HEK293 (cell line): Measurements from ENCODE around the gene ZSCAN10.

Experiments used
- SETDB1 ChIP-seq: IDR thresholded peaks from one replicate; pipeline ENCODE4 v1.6.1; 2017; ENCODE audit warnings: mild to moderate bottlenecking, low read length, moderate library complexity, mixed read lengths; ENCODE audit not compliant: insufficient read length
- ZBTB1 ChIP-seq: fragments of 450-650 bp; formaldehyde crosslinking; IDR thresholded peaks from 2 replicates; pipeline ENCODE4 v1.5.1; 2016; ENCODE audit warnings: missing biosample characterization, missing genetic modification characterization
- ZBTB8A ChIP-seq: fragments of 450-650 bp; formaldehyde crosslinking; IDR thresholded peaks from 2 replicates; pipeline ENCODE4 v1.5.1; 2016; ENCODE audit warnings: missing biosample characterization, missing genetic modification characterization
- ZFP69B ChIP-seq: fragments of 450-650 bp; formaldehyde crosslinking; IDR thresholded peaks from 2 replicates; pipeline ENCODE4 v1.5.1; 2016; ENCODE audit warnings: missing biosample characterization, missing genetic modification characterization
- ZNF155 ChIP-seq: fragments of 450-650 bp; formaldehyde crosslinking; IDR thresholded peaks from 2 replicates; pipeline ENCODE4 v1.5.1; 2016; ENCODE audit warnings: missing biosample characterization, missing genetic modification characterization
- ZNF274 ChIP-seq, 2 experiments: fragments of 200-500 bp in 1 of 2; fragments of 450-650 bp in 1 of 2; sonication (Bioruptor generic) in 1 of 2; formaldehyde crosslinking in 1 of 2; IDR thresholded peaks; 2 replicates each; pipeline versions ENCODE4 v1.5.1 to v1.6.1; 2014 to 2016; ENCODE audit warnings: borderline replicate concordance in 1 of 2, inconsistent platforms in 1 of 2, low read length in 1 of 2, missing biosample characterization in 1 of 2, missing genetic modification characterization in 1 of 2
- ZNF335 ChIP-seq: fragments of 450-650 bp; formaldehyde crosslinking; conservative IDR thresholded peaks from 2 replicates; pipeline ENCODE4 v1.5.1; 2016; ENCODE audit warnings: missing biosample characterization, missing genetic modification characterization
- ZNF423 ChIP-seq: fragments of 450-650 bp; formaldehyde crosslinking; IDR thresholded peaks from 2 replicates; pipeline ENCODE4 v1.5.1; 2016; ENCODE audit warnings: missing biosample characterization, missing genetic modification characterization
- ZNF776 ChIP-seq: fragments of 450-650 bp; formaldehyde crosslinking; IDR thresholded peaks from 2 replicates; pipeline ENCODE4 v1.5.0; 2017; ENCODE audit warnings: missing biosample characterization, missing genetic modification characterization, borderline replicate concordance
- TF ChIP-seq, protein P1 (sequence below): fragments of 450-650 bp; formaldehyde crosslinking; conservative IDR thresholded peaks from 2 replicates; pipeline ENCODE4 v1.5.1; 2016; ENCODE audit warnings: low read depth, missing biosample characterization, missing genetic modification characterization
- TF ChIP-seq, protein P2 (sequence below): fragments of 450-650 bp; formaldehyde crosslinking; IDR thresholded peaks from 2 replicates; pipeline ENCODE4 v1.5.1; 2016; ENCODE audit warnings: missing biosample characterization, missing genetic modification characterization
- TF ChIP-seq, protein P3 (sequence below): fragments of 450-650 bp; formaldehyde crosslinking; IDR thresholded peaks from 2 replicates; pipeline ENCODE4 v1.5.1; 2017; ENCODE audit warnings: missing biosample characterization, missing genetic modification characterization
- TF ChIP-seq, protein P4 (sequence below): fragments of 450-650 bp; formaldehyde crosslinking; IDR thresholded peaks from 2 replicates; pipeline ENCODE4 v1.5.1; 2016; ENCODE audit warnings: missing biosample characterization, missing genetic modification characterization, low read depth
- TF ChIP-seq, protein P5 (sequence below): fragments of 450-650 bp; formaldehyde crosslinking; IDR thresholded peaks from 2 replicates; pipeline ENCODE4 v1.5.1; 2016; ENCODE audit warnings: missing biosample characterization, missing genetic modification characterization, low read depth

DNA sequence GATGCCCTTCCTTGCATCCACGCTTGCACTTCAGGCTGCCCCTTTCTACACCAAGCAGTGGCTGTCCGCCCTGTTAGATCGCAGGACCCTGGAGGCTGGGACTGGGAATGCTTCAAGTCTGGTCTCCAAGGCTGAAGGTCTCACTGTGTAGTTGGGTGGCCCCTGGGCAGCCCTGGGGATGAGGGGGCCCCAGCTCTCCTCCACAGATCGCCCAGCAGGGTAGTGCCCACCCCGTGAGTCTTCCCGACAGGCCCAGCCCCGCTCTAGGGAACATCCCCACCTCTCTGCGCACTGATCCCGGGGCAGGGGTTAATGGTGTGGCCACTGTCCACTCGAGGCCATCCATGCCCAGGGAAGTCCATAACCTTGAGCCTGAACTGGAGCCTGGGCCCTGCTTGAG lies 46.1 kb upstream of the ZSCAN10 start:
- TF ChIP-seq, protein P1, sequence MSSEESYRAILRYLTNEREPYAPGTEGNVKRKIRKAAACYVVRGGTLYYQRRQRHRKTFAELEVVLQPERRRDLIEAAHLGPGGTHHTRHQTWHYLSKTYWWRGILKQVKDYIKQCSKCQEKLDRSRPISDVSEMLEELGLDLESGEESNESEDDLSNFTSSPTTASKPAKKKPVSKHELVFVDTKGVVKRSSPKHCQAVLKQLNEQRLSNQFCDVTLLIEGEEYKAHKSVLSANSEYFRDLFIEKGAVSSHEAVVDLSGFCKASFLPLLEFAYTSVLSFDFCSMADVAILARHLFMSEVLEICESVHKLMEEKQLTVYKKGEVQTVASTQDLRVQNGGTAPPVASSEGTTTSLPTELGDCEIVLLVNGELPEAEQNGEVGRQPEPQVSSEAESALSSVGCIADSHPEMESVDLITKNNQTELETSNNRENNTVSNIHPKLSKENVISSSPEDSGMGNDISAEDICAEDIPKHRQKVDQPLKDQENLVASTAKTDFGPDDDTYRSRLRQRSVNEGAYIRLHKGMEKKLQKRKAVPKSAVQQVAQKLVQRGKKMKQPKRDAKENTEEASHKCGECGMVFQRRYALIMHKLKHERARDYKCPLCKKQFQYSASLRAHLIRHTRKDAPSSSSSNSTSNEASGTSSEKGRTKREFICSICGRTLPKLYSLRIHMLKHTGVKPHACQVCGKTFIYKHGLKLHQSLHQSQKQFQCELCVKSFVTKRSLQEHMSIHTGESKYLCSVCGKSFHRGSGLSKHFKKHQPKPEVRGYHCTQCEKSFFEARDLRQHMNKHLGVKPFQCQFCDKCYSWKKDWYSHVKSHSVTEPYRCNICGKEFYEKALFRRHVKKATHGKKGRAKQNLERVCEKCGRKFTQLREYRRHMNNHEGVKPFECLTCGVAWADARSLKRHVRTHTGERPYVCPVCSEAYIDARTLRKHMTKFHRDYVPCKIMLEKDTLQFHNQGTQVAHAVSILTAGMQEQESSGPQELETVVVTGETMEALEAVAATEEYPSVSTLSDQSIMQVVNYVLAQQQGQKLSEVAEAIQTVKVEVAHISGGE (tag by site-specific recombination), result no peak
- TF ChIP-seq, protein P2, sequence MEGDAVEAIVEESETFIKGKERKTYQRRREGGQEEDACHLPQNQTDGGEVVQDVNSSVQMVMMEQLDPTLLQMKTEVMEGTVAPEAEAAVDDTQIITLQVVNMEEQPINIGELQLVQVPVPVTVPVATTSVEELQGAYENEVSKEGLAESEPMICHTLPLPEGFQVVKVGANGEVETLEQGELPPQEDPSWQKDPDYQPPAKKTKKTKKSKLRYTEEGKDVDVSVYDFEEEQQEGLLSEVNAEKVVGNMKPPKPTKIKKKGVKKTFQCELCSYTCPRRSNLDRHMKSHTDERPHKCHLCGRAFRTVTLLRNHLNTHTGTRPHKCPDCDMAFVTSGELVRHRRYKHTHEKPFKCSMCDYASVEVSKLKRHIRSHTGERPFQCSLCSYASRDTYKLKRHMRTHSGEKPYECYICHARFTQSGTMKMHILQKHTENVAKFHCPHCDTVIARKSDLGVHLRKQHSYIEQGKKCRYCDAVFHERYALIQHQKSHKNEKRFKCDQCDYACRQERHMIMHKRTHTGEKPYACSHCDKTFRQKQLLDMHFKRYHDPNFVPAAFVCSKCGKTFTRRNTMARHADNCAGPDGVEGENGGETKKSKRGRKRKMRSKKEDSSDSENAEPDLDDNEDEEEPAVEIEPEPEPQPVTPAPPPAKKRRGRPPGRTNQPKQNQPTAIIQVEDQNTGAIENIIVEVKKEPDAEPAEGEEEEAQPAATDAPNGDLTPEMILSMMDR (tag by site-specific recombination), result no peak
- no peak for TF ChIP-seq ZNF776 (tag by site-specific recombination)
- TF ChIP-seq, protein P3, sequence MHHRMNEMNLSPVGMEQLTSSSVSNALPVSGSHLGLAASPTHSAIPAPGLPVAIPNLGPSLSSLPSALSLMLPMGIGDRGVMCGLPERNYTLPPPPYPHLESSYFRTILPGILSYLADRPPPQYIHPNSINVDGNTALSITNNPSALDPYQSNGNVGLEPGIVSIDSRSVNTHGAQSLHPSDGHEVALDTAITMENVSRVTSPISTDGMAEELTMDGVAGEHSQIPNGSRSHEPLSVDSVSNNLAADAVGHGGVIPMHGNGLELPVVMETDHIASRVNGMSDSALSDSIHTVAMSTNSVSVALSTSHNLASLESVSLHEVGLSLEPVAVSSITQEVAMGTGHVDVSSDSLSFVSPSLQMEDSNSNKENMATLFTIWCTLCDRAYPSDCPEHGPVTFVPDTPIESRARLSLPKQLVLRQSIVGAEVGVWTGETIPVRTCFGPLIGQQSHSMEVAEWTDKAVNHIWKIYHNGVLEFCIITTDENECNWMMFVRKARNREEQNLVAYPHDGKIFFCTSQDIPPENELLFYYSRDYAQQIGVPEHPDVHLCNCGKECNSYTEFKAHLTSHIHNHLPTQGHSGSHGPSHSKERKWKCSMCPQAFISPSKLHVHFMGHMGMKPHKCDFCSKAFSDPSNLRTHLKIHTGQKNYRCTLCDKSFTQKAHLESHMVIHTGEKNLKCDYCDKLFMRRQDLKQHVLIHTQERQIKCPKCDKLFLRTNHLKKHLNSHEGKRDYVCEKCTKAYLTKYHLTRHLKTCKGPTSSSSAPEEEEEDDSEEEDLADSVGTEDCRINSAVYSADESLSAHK, result no peak
- TF ChIP-seq ZBTB8A (tag by site-specific recombination), result no peak
- no peak for TF ChIP-seq ZFP69B (tag by site-specific recombination)
- TF ChIP-seq, protein P4, sequence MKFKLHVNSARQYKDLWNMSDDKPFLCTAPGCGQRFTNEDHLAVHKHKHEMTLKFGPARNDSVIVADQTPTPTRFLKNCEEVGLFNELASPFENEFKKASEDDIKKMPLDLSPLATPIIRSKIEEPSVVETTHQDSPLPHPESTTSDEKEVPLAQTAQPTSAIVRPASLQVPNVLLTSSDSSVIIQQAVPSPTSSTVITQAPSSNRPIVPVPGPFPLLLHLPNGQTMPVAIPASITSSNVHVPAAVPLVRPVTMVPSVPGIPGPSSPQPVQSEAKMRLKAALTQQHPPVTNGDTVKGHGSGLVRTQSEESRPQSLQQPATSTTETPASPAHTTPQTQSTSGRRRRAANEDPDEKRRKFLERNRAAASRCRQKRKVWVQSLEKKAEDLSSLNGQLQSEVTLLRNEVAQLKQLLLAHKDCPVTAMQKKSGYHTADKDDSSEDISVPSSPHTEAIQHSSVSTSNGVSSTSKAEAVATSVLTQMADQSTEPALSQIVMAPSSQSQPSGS (tag by site-specific recombination), result no peak
- TF ChIP-seq ZNF423, result no peak
- TF ChIP-seq SETDB1, result no peak
- no peak for TF ChIP-seq ZNF274 (IDR thresholded peaks at IDR 0.05; ENCODE audit: low read length)
- TF ChIP-seq ZNF274 (tag by site-specific recombination; IDR thresholded peaks at IDR 0.05; ENCODE audit: borderline replicate concordance), result no peak
- no peak for TF ChIP-seq ZBTB1 (tag by site-specific recombination)
- no peak for TF ChIP-seq ZNF335 (tag by site-specific recombination)
- TF ChIP-seq, protein P5, sequence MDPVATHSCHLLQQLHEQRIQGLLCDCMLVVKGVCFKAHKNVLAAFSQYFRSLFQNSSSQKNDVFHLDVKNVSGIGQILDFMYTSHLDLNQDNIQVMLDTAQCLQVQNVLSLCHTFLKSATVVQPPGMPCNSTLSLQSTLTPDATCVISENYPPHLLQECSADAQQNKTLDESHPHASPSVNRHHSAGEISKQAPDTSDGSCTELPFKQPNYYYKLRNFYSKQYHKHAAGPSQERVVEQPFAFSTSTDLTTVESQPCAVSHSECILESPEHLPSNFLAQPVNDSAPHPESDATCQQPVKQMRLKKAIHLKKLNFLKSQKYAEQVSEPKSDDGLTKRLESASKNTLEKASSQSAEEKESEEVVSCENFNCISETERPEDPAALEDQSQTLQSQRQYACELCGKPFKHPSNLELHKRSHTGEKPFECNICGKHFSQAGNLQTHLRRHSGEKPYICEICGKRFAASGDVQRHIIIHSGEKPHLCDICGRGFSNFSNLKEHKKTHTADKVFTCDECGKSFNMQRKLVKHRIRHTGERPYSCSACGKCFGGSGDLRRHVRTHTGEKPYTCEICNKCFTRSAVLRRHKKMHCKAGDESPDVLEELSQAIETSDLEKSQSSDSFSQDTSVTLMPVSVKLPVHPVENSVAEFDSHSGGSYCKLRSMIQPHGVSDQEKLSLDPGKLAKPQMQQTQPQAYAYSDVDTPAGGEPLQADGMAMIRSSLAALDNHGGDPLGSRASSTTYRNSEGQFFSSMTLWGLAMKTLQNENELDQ (tag by site-specific recombination), result no peak
- TF ChIP-seq ZNF155 (tag by site-specific recombination), result no peak
